GM23338 (cell line): ENCODE data around the gene TLX3.

Experiments used
- CTCF ChIP-seq, 2 experiments: fragments of 200-600 bp in 1 of 2; sonication (generic) in 1 of 2; conservative IDR thresholded peaks; 2 replicates each; pipeline versions ENCODE4 v1.5.1 to v1.6.1; 2016 to 2017; ENCODE audit warnings: antibody characterized with exemption in 2 of 2, low read depth in 2 of 2, mild to moderate bottlenecking in 2 of 2, moderate library complexity in 1 of 2
- EZH2 ChIP-seq: fragments of 200-600 bp; sonication (generic); IDR thresholded peaks from one replicate; pipeline ENCODE4 v1.8.0; 2017; ENCODE audit warnings: antibody characterized with exemption, mild to moderate bottlenecking, low read depth; ENCODE audit not compliant: unreplicated experiment
- POLR2AphosphoS5 ChIP-seq: IDR thresholded peaks from 2 replicates; pipeline ENCODE4 v1.6.1; 2016; ENCODE audit warnings: antibody characterized with exemption, low read depth

- no peak for TF ChIP-seq CTCF (conservative IDR thresholded peaks at IDR 0.05; ENCODE audit: low read depth in 2 of 2)
- TF ChIP-seq EZH2: peak; percentile 89
- TF ChIP-seq POLR2AphosphoS5: no peak
Measured at GRCh38 chr5:171317230-171317629, 8.2 kb downstream of the TLX3 start.
